K562 (cell line): ENCODE results near the gene ZSWIM7. TPM values are rescaled to one million over a fixed set of nuclear protein-coding genes. Genes with fewer than 3 reads are reported as not detected.

ENCODE experiments used
- CHD2 ChIP-seq: IDR thresholded peaks from 2 replicates; pipeline ENCODE4 v1.6.1; 2011; ENCODE audit warnings: low read depth, low read length
- EP400 ChIP-seq: fragments of 450-650 bp; IDR thresholded peaks from 2 replicates; pipeline ENCODE4 v1.6.1; 2017; ENCODE audit warnings: antibody characterized with exemption, mild to moderate bottlenecking, moderate library complexity
- KLF16 ChIP-seq: IDR thresholded peaks from 2 replicates; pipeline ENCODE4 v1.6.1; 2016; ENCODE audit warnings: antibody characterized with exemption
- MIER1 ChIP-seq: fragments of 450-650 bp; IDR thresholded peaks from 2 replicates; pipeline ENCODE4 v1.6.1; 2016; ENCODE audit warnings: antibody characterized with exemption, mild to moderate bottlenecking, low read depth
- NBN ChIP-seq: fragments of 450-650 bp; IDR thresholded peaks from 2 replicates; pipeline ENCODE4 v1.6.1; 2016; ENCODE audit warnings: low read depth, mild to moderate bottlenecking
- NRF1 ChIP-seq, 2 experiments: fragments of 450-650 bp; IDR thresholded peaks in 1 of 2; conservative IDR thresholded peaks in 1 of 2; 2 replicates each; pipeline ENCODE4 v1.6.1; 2014; ENCODE audit warnings: mild to moderate bottlenecking in 2 of 2
- OTX1 ChIP-seq: fragments of 450-650 bp; formaldehyde crosslinking; IDR thresholded peaks from 2 replicates; pipeline ENCODE4 v1.4.0; 2022; ENCODE audit warnings: mild to moderate bottlenecking
- PRPF4 ChIP-seq: fragments of 200-400 bp; formaldehyde crosslinking; IDR thresholded peaks from one replicate; pipeline ENCODE4 v1.6.1; 2017; ENCODE audit warnings: low read length, low read depth, mild to moderate bottlenecking; ENCODE audit not compliant: insufficient read depth, poor library complexity, severe bottlenecking
- TAL1 ChIP-seq: fragments of 450-650 bp; IDR thresholded peaks from 2 replicates; pipeline ENCODE4 v1.6.1; 2016; ENCODE audit warnings: mild to moderate bottlenecking
- TCF7 ChIP-seq: sonication (generic); IDR thresholded peaks from 2 replicates; pipeline ENCODE4 v1.6.1; 2016; ENCODE audit warnings: antibody characterized with exemption, borderline replicate concordance
- polyA plus RNA-seq, 8 experiments: library from polyadenylated mRNA; depleted of rRNA in 4 of 8; stranded (reverse) in 5 of 8; unstranded in 3 of 8; fragments of >200 nt; fragmentation: Nextera tagmentation in 2 of 8; fragmentation: Illumina TruSeq in 1 of 8; extraction: Ambion mirVana in 2 of 8; extraction: Trizol in 1 of 8; gene quantifications; 2 replicates each; pipeline versions ENCODE4 v1.2.1 to v1.2.3, GENCODE V29; 2011 to 2014; ENCODE audit warnings: inconsistent platforms in 1 of 8, missing spikeins in 1 of 8
- total RNA-seq, 7 experiments: library from RNA; depleted of rRNA in 6 of 7; stranded (reverse); fragments of >200 nt in 6 of 7; fragmentation: Illumina TruSeq in 2 of 7; extraction: Trizol in 2 of 7; gene quantifications; 2 replicates each; pipeline versions ENCODE4 v1.2.1 to v1.2.3, GENCODE V29; 2011 to 2021; ENCODE audit warnings: low replicate concordance in 1 of 7
- TF ChIP-seq, protein P1 (sequence below), 2 experiments: fragments of 450-650 bp in 1 of 2; sonication (generic) in 1 of 2; formaldehyde crosslinking in 1 of 2; IDR thresholded peaks in 1 of 2; conservative IDR thresholded peaks in 1 of 2; 2 replicates each; pipeline versions ENCODE4 v1.6.1 to v1.8.1; 2016 to 2023; ENCODE audit warnings: mild to moderate bottlenecking in 2 of 2, moderate library complexity in 2 of 2, inconsistent platforms in 1 of 2, missing genetic modification reagents in 1 of 2
- TF ChIP-seq, protein P2 (sequence below), 2 experiments: fragments of 450-650 bp; IDR thresholded peaks; 2 replicates each; pipeline ENCODE4 v1.6.1; 2018; ENCODE audit warnings: mild to moderate bottlenecking in 2 of 2, low read depth in 1 of 2; ENCODE audit not compliant: partially characterized antibody in 2 of 2
- TF ChIP-seq, protein P3 (sequence below), 2 experiments: fragments of 450-650 bp; IDR thresholded peaks; 2 replicates each; pipeline ENCODE4 v1.6.1; 2016; ENCODE audit warnings: mild to moderate bottlenecking in 2 of 2, borderline replicate concordance in 1 of 2, low read depth in 1 of 2, moderate library complexity in 1 of 2

Gene ZSWIM7
- total and polyA plus RNA-seq, 9 of the 15 experiments (the other 6 are each of a cell fraction or from before 2014, with no cell fraction given), result 5.9 to 18.7 (median 9.5) TPM

GRCh38 chr17:15955793-15956541 lies 43.5 kb downstream of the ZSWIM7 start (continued):
- TF ChIP-seq, protein P1, sequence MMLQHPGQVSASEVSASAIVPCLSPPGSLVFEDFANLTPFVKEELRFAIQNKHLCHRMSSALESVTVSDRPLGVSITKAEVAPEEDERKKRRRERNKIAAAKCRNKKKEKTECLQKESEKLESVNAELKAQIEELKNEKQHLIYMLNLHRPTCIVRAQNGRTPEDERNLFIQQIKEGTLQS (IDR thresholded peaks at IDR 0.05), result 0 out of 2 replicates have a peak, but pooled peaks have one; percentile 38
- TF ChIP-seq, protein P1 (CRISPR knock-in tag; conservative IDR thresholded peaks at IDR 0.05), result no peak
- TF ChIP-seq KLF16 (0 out of 2 replicates have a peak, but pooled peaks have one; percentile 17), TAL1 (peak; percentile 47), EP400 (0 out of 2 replicates have a peak, but pooled peaks have one; percentile 27), PRPF4 (no peak), NBN (0 out of 2 replicates have a peak, but pooled peaks have one; percentile 39), MIER1 (no peak), CHD2 (peak; percentile 42; the same call in 1 of the 2 replicates), NRF1 (conservative IDR thresholded peaks at IDR 0.05 in 1 of 2, IDR thresholded peaks at IDR 0.05 in 1 of 2) (no peak), TCF7 (no peak), OTX1 (CRISPR knock-in tag) (no peak)
- TF ChIP-seq, protein P2, sequence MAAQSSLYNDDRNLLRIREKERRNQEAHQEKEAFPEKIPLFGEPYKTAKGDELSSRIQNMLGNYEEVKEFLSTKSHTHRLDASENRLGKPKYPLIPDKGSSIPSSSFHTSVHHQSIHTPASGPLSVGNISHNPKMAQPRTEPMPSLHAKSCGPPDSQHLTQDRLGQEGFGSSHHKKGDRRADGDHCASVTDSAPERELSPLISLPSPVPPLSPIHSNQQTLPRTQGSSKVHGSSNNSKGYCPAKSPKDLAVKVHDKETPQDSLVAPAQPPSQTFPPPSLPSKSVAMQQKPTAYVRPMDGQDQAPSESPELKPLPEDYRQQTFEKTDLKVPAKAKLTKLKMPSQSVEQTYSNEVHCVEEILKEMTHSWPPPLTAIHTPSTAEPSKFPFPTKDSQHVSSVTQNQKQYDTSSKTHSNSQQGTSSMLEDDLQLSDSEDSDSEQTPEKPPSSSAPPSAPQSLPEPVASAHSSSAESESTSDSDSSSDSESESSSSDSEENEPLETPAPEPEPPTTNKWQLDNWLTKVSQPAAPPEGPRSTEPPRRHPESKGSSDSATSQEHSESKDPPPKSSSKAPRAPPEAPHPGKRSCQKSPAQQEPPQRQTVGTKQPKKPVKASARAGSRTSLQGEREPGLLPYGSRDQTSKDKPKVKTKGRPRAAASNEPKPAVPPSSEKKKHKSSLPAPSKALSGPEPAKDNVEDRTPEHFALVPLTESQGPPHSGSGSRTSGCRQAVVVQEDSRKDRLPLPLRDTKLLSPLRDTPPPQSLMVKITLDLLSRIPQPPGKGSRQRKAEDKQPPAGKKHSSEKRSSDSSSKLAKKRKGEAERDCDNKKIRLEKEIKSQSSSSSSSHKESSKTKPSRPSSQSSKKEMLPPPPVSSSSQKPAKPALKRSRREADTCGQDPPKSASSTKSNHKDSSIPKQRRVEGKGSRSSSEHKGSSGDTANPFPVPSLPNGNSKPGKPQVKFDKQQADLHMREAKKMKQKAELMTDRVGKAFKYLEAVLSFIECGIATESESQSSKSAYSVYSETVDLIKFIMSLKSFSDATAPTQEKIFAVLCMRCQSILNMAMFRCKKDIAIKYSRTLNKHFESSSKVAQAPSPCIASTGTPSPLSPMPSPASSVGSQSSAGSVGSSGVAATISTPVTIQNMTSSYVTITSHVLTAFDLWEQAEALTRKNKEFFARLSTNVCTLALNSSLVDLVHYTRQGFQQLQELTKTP (IDR thresholded peaks at IDR 0.05; ENCODE audit: low read depth in 1 of 2, partially characterized antibody in 2 of 2), result peak in 1 of 2 experiments; percentile 26
- TF ChIP-seq, protein P3, sequence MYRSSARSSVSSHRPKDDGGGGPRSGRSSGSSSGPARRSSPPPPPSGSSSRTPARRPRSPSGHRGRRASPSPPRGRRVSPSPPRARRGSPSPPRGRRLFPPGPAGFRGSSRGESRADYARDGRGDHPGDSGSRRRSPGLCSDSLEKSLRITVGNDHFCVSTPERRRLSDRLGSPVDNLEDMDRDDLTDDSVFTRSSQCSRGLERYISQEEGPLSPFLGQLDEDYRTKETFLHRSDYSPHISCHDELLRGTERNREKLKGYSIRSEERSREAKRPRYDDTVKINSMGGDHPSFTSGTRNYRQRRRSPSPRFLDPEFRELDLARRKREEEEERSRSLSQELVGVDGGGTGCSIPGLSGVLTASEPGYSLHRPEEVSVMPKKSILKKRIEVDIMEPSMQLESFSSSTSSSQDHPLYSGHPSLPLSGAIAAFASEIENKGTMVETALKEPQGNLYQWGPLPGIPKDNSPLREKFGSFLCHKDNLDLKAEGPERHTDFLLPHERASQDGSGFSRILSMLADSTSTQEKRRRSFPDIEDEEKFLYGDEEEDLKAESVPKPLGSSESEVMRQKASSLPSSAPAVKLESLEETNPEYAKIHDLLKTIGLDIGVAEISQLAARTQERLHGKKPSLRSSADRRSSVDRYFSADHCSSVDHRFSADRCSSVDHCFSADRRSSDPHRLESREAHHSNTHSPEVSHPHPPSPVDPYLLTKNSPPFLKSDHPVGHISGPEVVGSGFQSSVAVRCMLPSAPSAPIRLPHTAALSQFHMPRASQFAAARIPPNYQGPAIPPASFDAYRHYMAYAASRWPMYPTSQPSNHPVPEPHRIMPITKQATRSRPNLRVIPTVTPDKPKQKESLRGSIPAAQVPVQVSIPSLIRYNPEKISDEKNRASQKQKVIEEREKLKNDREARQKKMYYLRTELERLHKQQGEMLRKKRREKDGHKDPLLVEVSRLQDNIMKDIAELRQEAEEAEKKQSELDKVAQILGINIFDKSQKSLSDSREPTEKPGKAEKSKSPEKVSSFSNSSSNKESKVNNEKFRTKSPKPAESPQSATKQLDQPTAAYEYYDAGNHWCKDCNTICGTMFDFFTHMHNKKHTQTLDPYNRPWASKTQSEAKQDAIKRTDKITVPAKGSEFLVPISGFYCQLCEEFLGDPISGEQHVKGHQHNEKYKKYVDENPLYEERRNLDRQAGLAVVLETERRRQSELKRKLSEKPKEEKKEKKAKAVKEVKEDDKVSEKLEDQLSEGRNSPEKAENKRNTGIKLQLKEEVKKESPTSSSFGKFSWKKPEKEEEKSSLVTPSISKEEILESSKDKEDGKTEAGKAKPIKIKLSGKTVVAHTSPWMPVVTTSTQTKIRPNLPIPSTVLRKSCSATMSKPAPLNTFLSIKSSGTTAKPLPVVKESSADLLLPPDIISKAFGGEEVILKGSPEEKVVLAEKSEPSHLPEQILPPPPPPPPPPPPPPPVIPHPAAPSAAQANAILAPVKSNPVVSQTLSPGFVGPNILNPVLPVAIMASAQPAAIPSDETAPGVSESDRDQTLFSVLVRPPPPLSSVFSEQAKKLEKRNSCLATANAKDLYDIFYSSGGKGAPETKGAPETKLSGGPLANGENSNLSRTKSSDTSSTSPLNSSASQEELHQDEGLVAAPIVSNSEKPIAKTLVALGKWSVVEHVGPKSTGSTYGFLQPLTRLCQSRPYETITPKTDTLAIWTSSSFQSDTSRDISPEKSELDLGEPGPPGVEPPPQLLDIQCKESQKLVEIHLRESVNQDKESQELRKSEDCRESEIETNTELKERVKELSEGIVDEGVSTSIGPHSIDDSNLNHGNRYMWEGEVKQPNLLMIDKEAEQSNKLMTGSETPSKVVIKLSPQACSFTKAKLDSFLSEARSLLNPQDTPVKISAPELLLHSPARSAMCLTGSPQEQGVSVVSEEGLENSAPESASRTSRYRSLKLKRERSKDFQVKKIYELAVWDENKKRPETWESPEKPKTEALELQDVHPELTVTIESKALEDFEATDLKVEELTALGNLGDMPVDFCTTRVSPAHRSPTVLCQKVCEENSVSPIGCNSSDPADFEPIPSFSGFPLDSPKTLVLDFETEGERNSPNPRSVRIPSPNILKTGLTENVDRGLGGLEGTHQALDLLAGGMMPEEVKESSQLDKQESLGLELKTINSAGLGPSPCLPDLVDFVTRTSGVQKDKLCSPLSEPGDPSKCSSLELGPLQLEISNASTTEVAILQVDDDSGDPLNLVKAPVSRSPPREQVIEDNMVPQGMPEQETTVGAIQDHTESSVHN (IDR thresholded peaks at IDR 0.05; ENCODE audit: borderline replicate concordance in 1 of 2, low read depth in 1 of 2), result 0 out of 4 replicates have a peak, but pooled peaks of 1 of the 2 experiments have one; percentile 32
